H1 (cell line): Measurements from ENCODE around the gene MTMR2. TPM values are rescaled to one million over a fixed set of nuclear protein-coding genes. Genes with fewer than 3 reads are reported as not detected.

ENCODE experiments used
- CTCF ChIA-PET: fragments of 300-600 bp; sonication (Branson Sonifier 250); formaldehyde crosslinking; loops from one replicate; lab custom pipeline; 2021; ENCODE audit not compliant: partially characterized antibody; lab: Charles Lee
- POLR2A ChIA-PET: fragments of 300-600 bp; sonication (Branson Sonifier 250); formaldehyde crosslinking; loops from one replicate; lab custom pipeline; 2021; ENCODE audit warnings: inconsistent platforms; ENCODE audit not compliant: partially characterized antibody; lab: Charles Lee
- DNase-seq, 2 experiments: peaks; one replicate each; pipeline versions ENCODE4 v3.0.0 to v3.0.0-alpha.2; 2010 to 2022; ENCODE audit warnings: low spot score in 2 of 2, low read depth in 1 of 2, mixed read lengths in 1 of 2
- FAIRE-seq: peaks from 2 replicates; lab custom pipeline; 2011; peaks lifted over from hg19 to GRCh38; lab: Jason Lieb, UNC
- H2AFZ ChIP-seq: 2 replicates; pipeline ENCODE4 v1.8.1; 2012; ENCODE audit warnings: low read length, inconsistent platforms
- H2AK5ac ChIP-seq: 2 replicates; pipeline ENCODE4 v1.6.1; 2013; ENCODE audit warnings: low read depth, low read length
- H2BK120ac ChIP-seq: replicated peaks from 2 replicates; pipeline ENCODE3; 2013; ENCODE audit warnings: low read depth, low read length, inconsistent platforms
- H2BK12ac ChIP-seq: 2 replicates; pipeline ENCODE4 v1.6.1; 2013; ENCODE audit warnings: low read depth, low read length
- H2BK15ac ChIP-seq: 2 replicates; pipeline ENCODE4 v1.6.1; 2013; ENCODE audit warnings: low read length
- H2BK20ac ChIP-seq: 2 replicates; pipeline ENCODE4 v1.6.1; 2013; ENCODE audit warnings: low read length
- H2BK5ac ChIP-seq: 2 replicates; pipeline ENCODE4 v1.6.1; 2013; ENCODE audit warnings: low read depth, low read length
- H3K14ac ChIP-seq: 2 replicates; pipeline ENCODE4 v1.6.1; 2013; ENCODE audit warnings: inconsistent platforms; ENCODE audit not compliant: insufficient read length
- H3K18ac ChIP-seq: 2 replicates; pipeline ENCODE4 v1.6.1; 2013; ENCODE audit warnings: low read length; ENCODE audit errors: extremely low read depth
- H3K23ac ChIP-seq: 2 replicates; pipeline ENCODE4 v1.6.1; 2013; ENCODE audit warnings: inconsistent platforms; ENCODE audit not compliant: insufficient read length
- H3K23me2 ChIP-seq: 2 replicates; pipeline ENCODE4 v1.6.1; 2013; ENCODE audit warnings: low read depth, low read length
- H3K27ac ChIP-seq: 2 replicates; pipeline ENCODE4 v1.6.1; 2011; ENCODE audit warnings: low read depth, low read length, inconsistent platforms
- H3K27me3 ChIP-seq, 4 experiments: replicated peaks in 1 of 4; 1 replicate in 1 of 4; 2 replicates in 3 of 4; pipeline versions ENCODE4 v1.6.1 to v1.8.1; 2011 to 2013; ENCODE audit warnings: low read length in 3 of 4, mild to moderate bottlenecking in 3 of 4, inconsistent platforms in 2 of 4, mixed read lengths in 2 of 4, moderate library complexity in 1 of 4; ENCODE audit not compliant: control insufficient read depth in 3 of 4, insufficient read depth in 3 of 4; ENCODE audit errors: extremely low read depth in 1 of 4
- H3K36me3 ChIP-seq, 4 experiments: 2 replicates each; pipeline versions ENCODE4 v1.6.1 to v1.8.1; 2011 to 2013; ENCODE audit warnings: mild to moderate bottlenecking in 4 of 4, low read length in 3 of 4, moderate library complexity in 2 of 4, control low read depth in 1 of 4, inconsistent platforms in 1 of 4; ENCODE audit not compliant: insufficient read depth in 4 of 4, control insufficient read depth in 2 of 4
- H3K4ac ChIP-seq: replicated peaks from 2 replicates; pipeline ENCODE3; 2013; ENCODE audit warnings: low read length, low read depth, mixed read lengths, inconsistent platforms; ENCODE audit not compliant: insufficient read length
- H3K4me1 ChIP-seq, 4 experiments: replicated peaks in 1 of 4; 1 replicate in 1 of 4; 2 replicates in 3 of 4; pipeline versions ENCODE4 v1.6.1 to v1.8.1; 2011 to 2013; ENCODE audit warnings: low read length in 3 of 4, inconsistent platforms in 2 of 4, mixed read lengths in 1 of 4; ENCODE audit not compliant: insufficient read depth in 4 of 4, control insufficient read depth in 3 of 4
- H3K4me2 ChIP-seq, 2 experiments: 2 replicates each; pipeline versions ENCODE4 v1.6.1 to v1.8.1; 2011 to 2013; ENCODE audit warnings: low read depth in 2 of 2, low read length in 2 of 2, control low read depth in 1 of 2, inconsistent platforms in 1 of 2, mild to moderate bottlenecking in 1 of 2; ENCODE audit not compliant: insufficient read depth in 1 of 2
- H3K4me3 ChIP-seq, 4 experiments: fragments of 200-600, 300-600 bp in 1 of 4; sonication (generic), shearing (Covaris generic), sonication (Bioruptor Twin) in 1 of 4; 2 replicates each; pipeline versions ENCODE4 v1.5.1 to v1.8.1; 2011 to 2016; ENCODE audit warnings: low read length in 4 of 4, low read depth in 3 of 4, control low read depth in 2 of 4, inconsistent platforms in 2 of 4, mild to moderate bottlenecking in 2 of 4, mixed read lengths in 1 of 4, moderate library complexity in 1 of 4; ENCODE audit not compliant: insufficient read depth in 2 of 4; ENCODE audit errors: extremely low read depth in 1 of 4
- H3K56ac ChIP-seq: replicated peaks from 2 replicates; pipeline ENCODE3; 2013; ENCODE audit warnings: low read depth, mild to moderate bottlenecking, mixed read lengths, low read length, inconsistent platforms; ENCODE audit not compliant: insufficient read length
- H3K79me1 ChIP-seq: 2 replicates; pipeline ENCODE4 v1.6.1; 2013; ENCODE audit warnings: low read depth, low read length, control low read depth
- H3K79me2 ChIP-seq, 2 experiments: 2 replicates each; pipeline versions ENCODE4 v1.6.1 to v1.8.1; 2012 to 2013; ENCODE audit warnings: low read length in 2 of 2, mild to moderate bottlenecking in 2 of 2, inconsistent platforms in 1 of 2; ENCODE audit not compliant: insufficient read depth in 2 of 2, control insufficient read depth in 1 of 2
- H3K9ac ChIP-seq, 4 experiments: replicated peaks in 1 of 4; 1 replicate in 1 of 4; 2 replicates in 3 of 4; pipeline versions ENCODE4 v1.6.1 to v1.8.1; 2011 to 2013; ENCODE audit warnings: low read depth in 3 of 4, low read length in 3 of 4, control low read depth in 2 of 4, mild to moderate bottlenecking in 2 of 4, moderate library complexity in 2 of 4, inconsistent platforms in 1 of 4; ENCODE audit errors: extremely low read depth in 1 of 4
- H3K9me3 ChIP-seq, 2 experiments: 2 replicates each; pipeline versions ENCODE4 v1.6.1 to v1.8.1; 2012 to 2013; ENCODE audit warnings: mild to moderate bottlenecking in 2 of 2, moderate library complexity in 2 of 2, control low read depth in 1 of 2, inconsistent platforms in 1 of 2, low read depth in 1 of 2, low read length in 1 of 2, mixed read lengths in 1 of 2; ENCODE audit not compliant: insufficient read depth in 2 of 2
- H4K20me1 ChIP-seq, 2 experiments: replicated peaks in 1 of 2; 2 replicates each; pipeline versions ENCODE3 to v1.8.1; 2011 to 2013; ENCODE audit warnings: inconsistent platforms in 2 of 2, low read length in 2 of 2, mild to moderate bottlenecking in 1 of 2; ENCODE audit not compliant: insufficient read depth in 2 of 2, control insufficient read depth in 1 of 2
- H4K5ac ChIP-seq: 2 replicates; pipeline ENCODE4 v1.6.1; 2013; ENCODE audit warnings: low read length, low read depth, mixed read lengths, inconsistent platforms; ENCODE audit not compliant: insufficient read length
- H4K8ac ChIP-seq: 2 replicates; pipeline ENCODE4 v1.8.0; 2013; ENCODE audit warnings: mild to moderate bottlenecking, moderate library complexity, low read length, inconsistent platforms; ENCODE audit not compliant: insufficient read depth; ENCODE audit errors: extremely low read depth
- H4K91ac ChIP-seq: replicated peaks from 2 replicates; pipeline ENCODE3; 2013; ENCODE audit warnings: low read length, mixed read lengths, inconsistent platforms; ENCODE audit not compliant: insufficient read length
- EZH2 ChIP-seq: fragments of 200-600 bp; sonication (generic); IDR thresholded peaks from 2 replicates; pipeline ENCODE4 v1.7.1; 2012; ENCODE audit warnings: low read depth, mild to moderate bottlenecking, moderate library complexity, low read length, inconsistent platforms; ENCODE audit not compliant: severe bottlenecking
- KDM4A ChIP-seq: IDR thresholded peaks from one replicate; pipeline ENCODE4 v1.7.1; 2012; ENCODE audit warnings: low read depth, mild to moderate bottlenecking, moderate library complexity, low read length, inconsistent platforms; ENCODE audit not compliant: severe bottlenecking
- POLR2A ChIP-seq, 2 experiments: IDR thresholded peaks; 1 replicate in 1 of 2; 2 replicates in 1 of 2; pipeline ENCODE4 v1.6.1; 2011; ENCODE audit warnings: low read depth in 2 of 2, low read length in 2 of 2, mild to moderate bottlenecking in 2 of 2; ENCODE audit errors: control extremely low read depth in 1 of 2
- TCF12 ChIP-seq: IDR thresholded peaks from 2 replicates; pipeline ENCODE4 v1.6.1; 2011; ENCODE audit warnings: low read depth, mild to moderate bottlenecking, low read length
- WGBS, 2 experiments: shearing (Covaris generic) in 1 of 2; methylation state at CpG; one replicate each; pipeline versions ENCODE4 v1.1.6 to v1.1.7; 2013 to 2015; ENCODE audit warnings: low lambda C conversion rate in 2 of 2, mixed read lengths in 2 of 2, inconsistent platforms in 1 of 2, low coverage in 1 of 2, missing lambda C conversion rate in 1 of 2; ENCODE audit not compliant: insufficient replicate concordance in 2 of 2, insufficient coverage in 1 of 2, insufficient read length in 1 of 2; ENCODE audit errors: extremely low coverage in 1 of 2, missing lambda C conversion rate in 1 of 2; 5-methylcytosine and 5-hydroxymethylcytosine counted together
- polyA plus RNA-seq, 7 experiments: library from polyadenylated mRNA; depleted of rRNA in 3 of 7; stranded (reverse) in 5 of 7; unstranded in 2 of 7; fragments of >200 nt in 5 of 7; fragments of 200-250 nt in 2 of 7; gene quantifications; 1 replicate in 5 of 7; 2 replicates in 1 of 7; 4 replicates in 1 of 7; pipeline versions ENCODE4 v1.2.1 to v1.2.3, GENCODE V29; 2011 to 2013; ENCODE audit warnings: missing spikeins in 2 of 7, mixed read lengths in 2 of 7
- total RNA-seq: library from RNA; stranded (reverse); fragmentation: NEBNext Ultra II Directional; extraction: Animal tissue kit (Norgen Biotek cat#: 25700); gene quantifications from 2 replicates; pipeline ENCODE4 v1.2.1, GENCODE V29; 2021

MTMR2 gene
- total and polyA plus RNA-seq, 2 of the 8 experiments (the other 6 are each of a cell fraction or from before 2014, with no cell fraction given), result 16.7 to 52.9 TPM

DNA sequence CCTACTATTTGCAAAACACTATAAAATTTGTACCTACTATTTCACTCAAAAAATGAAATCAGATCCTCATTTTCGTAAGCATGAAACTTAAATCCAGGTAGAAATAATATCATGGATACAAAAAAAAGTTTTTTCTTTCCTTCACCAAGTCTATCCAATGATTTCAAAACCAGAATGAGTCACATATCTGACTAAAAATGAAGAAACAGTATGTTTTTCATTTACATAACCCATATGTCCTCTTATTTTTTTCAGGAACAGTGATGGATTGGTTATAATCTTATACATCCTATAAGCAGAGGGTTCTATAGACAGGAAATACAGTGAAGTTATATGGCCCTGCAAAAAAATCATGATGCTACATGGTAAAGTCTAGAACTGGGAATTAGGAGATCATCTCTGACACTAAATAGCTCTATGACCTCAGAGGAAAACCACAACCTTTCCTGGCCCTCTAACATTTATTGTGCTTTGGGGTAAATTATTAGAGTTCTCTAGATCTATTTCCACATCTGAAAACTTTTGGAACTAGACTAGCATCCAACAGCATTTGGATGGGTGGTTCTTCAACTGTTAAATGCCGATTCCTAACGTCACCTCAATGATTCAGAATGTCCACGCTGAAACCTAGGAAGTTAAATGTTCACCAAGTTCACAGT is 10.9 kb downstream of the MTMR2 start:
- no peaks in the 10 kb centered on the region for H3K36me3 ChIP-seq
- H4K8ac ChIP-seq, result no peak overlapping the region
- H3K56ac ChIP-seq, result no peak overlapping the region
- H3K23me2 ChIP-seq, result no peaks in the 10 kb centered on the region; the same call in 1 of the 2 replicates
- DNase-seq (no peak), FAIRE-seq (no peak)
- H3K4me3 ChIP-seq, result no peak overlapping the region
- H2AK5ac ChIP-seq, result no peak overlapping the region
- H3K27ac ChIP-seq, result no peak overlapping the region
- H3K18ac ChIP-seq, result no peak overlapping the region
- CTCF ChIA-PET, result interaction anchor here (0.5 to 1.1 kb wide), 2 partner anchors 124 to 290 kb away, joined by 3 read pairs; partner anchors contain the start of gene FAM76B
- TF ChIP-seq EZH2, result no peak
- no peak for TF ChIP-seq TCF12
- no peak for TF ChIP-seq POLR2A (IDR thresholded peaks at IDR 0.05; ENCODE audit: control extremely low read depth in 1 of 2, low read depth in 2 of 2, low read length in 2 of 2)
- no peak for TF ChIP-seq KDM4A
- 0 out of 2 replicates have a peak, but pooled peaks cover 2% of the 10 kb centered on the region for H3K79me1 ChIP-seq
- H4K5ac ChIP-seq, result no peak overlapping the region
- H2BK15ac ChIP-seq, result no peak overlapping the region
- no peak overlapping the region for H2AFZ ChIP-seq
- 93% methylated on average over 4 of the region's 4 CpGs; no CpG with 5 or more reads in 1 of the 2 experiments for WGBS, 2 experiments
- no peaks in the 10 kb centered on the region for H3K27me3 ChIP-seq
- POLR2A ChIA-PET, result no interaction called here
- no peak overlapping the region for H3K4ac ChIP-seq
- no peak overlapping the region for H3K23ac ChIP-seq
- H2BK20ac ChIP-seq, result no peak overlapping the region
- peaks cover 0 to 66% of the 10 kb centered on the region in 2 experiments; a peak in 2 of 4 replicates for H3K79me2 ChIP-seq
- H3K14ac ChIP-seq, result no peak overlapping the region
- H3K9ac ChIP-seq, result no peak overlapping the region
- no peak overlapping the region for H4K91ac ChIP-seq
- H2BK12ac ChIP-seq, result no peak overlapping the region
- peaks cover 0 to 1% of the 10 kb centered on the region in 2 experiments for H4K20me1 ChIP-seq
- no peak overlapping the region for H2BK120ac ChIP-seq
- no peak overlapping the region for H2BK5ac ChIP-seq
- no peaks in the 10 kb centered on the region for H3K9me3 ChIP-seq
- no peak overlapping the region for H3K4me2 ChIP-seq
- H3K4me1 ChIP-seq, result no peaks in the 10 kb centered on the region
